GM12801 (cell line): Measurements from ENCODE around the gene PPARG.

Experiments
- CTCF ChIP-seq: IDR thresholded peaks from one replicate; pipeline ENCODE4 v1.5.1; 2011; ENCODE audit warnings: control low read depth; ENCODE audit not compliant: insufficient read length; ENCODE audit errors: extremely low read depth

Gene PPARG

GRCh38 chr3:12455740-12456139 is 166.9 kb downstream of the PPARG start:
- TF ChIP-seq CTCF = no peak

- TF ChIP-seq CTCF = no peak
These were observed 167.6 kb downstream of the PPARG start for GRCh38 chr3:12456441-12456840.

DNA sequence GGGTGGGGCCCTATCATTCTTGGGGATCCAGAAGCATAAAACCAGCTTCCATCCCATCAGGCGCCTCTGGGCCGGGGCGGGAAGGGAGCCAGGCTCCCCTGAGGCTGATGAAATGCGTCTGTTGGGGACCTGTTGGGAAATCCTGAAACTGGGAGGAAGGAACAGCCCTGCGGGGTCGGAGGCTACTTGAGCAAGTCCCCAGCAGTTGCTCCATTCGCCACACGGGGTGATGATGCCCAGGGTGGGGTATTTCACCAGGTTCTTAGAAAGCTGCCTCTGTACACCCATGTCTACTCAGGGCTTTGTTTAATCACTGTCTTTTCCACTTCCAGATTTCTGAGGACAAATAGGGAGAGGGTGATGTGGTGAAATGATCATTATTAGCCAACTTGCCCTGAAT is 170.0 kb downstream of the PPARG start:
- no peak for TF ChIP-seq CTCF

- no peak for TF ChIP-seq CTCF
These were observed 171.3 kb downstream of the PPARG start for GRCh38 chr3:12460127-12460526.

- no peak for TF ChIP-seq CTCF
These were observed 172.3 kb downstream of the PPARG start for GRCh38 chr3:12461097-12461649.

DNA sequence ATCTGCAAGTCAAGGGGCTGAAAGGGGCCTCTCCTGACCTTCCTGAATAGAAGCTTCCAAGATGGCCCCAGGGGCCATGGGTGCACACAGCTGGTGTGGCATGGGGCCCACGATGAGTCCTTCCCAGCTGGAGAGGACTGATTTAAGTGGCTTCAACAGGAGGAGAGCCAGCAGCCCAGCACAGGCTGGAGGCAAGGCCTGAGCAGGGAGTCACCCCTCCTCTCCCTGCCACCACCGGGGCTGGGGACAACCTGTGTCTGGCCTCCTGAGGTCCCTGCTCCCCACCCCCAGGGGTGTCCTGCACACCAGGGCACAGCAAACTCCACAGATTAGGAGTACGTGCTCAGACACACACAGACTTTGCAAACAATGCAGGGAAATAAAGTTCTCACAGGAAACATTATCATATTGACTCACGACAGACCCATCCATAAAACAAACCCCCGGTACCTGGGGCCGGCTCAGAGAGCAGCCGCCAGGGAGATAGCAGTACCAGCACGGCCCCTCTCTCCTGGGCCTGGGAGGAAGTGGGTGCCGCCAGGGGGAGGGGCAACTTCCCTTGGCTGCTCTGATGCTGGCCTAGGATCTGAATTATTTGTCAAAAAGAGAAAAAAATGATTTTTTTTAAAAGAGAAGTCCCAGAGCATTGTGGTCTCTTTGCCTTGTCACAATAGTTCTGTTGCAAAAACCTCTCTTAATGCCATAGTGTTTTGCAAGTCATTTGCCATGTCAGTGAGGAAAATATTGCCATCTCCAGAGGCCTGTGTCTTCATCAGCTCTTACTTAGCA is 173.5 kb downstream of the PPARG start:
- TF ChIP-seq CTCF = no peak

GRCh38 chr3:12463686-12464085 is 174.8 kb downstream of the PPARG start:
- TF ChIP-seq CTCF = no peak
